SIG-M5 (cell line): ENCODE measurements around the gene MAP3K19.
"Not testable (repeated sequence)": the region's sequence is repeated elsewhere in the genome, so short reads cannot be mapped to it uniquely, and the experiment has no call there.

Source experiments
- DNase-seq: peaks from one replicate; lab custom pipeline; 2025; lab: John Stamatoyannopoulos, UW

The MAP3K19 gene, protein sequence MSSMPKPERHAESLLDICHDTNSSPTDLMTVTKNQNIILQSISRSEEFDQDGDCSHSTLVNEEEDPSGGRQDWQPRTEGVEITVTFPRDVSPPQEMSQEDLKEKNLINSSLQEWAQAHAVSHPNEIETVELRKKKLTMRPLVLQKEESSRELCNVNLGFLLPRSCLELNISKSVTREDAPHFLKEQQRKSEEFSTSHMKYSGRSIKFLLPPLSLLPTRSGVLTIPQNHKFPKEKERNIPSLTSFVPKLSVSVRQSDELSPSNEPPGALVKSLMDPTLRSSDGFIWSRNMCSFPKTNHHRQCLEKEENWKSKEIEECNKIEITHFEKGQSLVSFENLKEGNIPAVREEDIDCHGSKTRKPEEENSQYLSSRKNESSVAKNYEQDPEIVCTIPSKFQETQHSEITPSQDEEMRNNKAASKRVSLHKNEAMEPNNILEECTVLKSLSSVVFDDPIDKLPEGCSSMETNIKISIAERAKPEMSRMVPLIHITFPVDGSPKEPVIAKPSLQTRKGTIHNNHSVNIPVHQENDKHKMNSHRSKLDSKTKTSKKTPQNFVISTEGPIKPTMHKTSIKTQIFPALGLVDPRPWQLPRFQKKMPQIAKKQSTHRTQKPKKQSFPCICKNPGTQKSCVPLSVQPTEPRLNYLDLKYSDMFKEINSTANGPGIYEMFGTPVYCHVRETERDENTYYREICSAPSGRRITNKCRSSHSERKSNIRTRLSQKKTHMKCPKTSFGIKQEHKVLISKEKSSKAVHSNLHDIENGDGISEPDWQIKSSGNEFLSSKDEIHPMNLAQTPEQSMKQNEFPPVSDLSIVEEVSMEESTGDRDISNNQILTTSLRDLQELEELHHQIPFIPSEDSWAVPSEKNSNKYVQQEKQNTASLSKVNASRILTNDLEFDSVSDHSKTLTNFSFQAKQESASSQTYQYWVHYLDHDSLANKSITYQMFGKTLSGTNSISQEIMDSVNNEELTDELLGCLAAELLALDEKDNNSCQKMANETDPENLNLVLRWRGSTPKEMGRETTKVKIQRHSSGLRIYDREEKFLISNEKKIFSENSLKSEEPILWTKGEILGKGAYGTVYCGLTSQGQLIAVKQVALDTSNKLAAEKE (N-terminal part only)

GRCh38 chr2:135047300-135047699, at the start of gene MAP3K19:
Gene MAP3K19 (minus strand): TSS chr2:135047447. CDS start chr2:135024647, 22,800 bp downstream.
- DNase-seq = no peak

DNA sequence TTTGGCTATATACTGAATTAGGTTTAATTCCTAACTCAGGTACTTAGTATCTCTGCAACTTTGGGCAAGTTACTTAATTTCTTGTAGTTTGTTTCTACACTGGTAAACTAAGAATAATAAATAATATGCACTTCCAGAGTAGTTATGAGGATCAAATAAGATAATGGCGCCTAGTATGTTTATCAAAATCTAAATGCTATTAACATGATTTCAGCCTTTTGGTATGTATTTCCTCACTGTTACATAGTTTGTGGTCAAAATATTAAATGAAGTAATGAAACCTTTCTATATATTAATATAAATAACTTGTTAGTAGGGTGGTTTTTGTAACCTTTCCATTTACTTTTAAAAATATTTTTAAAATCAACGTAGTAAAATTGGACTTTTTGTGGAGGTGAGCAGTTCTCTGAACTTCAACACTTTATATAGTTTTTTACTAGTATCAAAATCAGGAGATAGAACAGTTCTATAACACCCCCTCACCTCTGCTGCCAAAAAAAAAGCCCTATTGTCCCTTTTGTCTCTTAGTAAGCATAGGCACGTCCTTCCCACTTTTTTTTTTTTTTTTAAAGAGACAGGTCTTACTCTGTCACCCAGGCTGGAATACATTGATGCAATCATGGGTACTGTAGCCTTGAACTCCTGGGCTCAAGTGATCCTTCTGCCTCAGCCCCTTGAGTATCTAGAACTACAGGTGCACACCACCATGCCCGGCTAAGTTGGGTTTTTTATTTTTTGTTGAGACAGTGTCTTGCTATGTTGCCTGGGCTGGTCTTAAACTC, 49.6 kb upstream of the MAP3K19 start:
- DNase-seq = no peak

DNA sequence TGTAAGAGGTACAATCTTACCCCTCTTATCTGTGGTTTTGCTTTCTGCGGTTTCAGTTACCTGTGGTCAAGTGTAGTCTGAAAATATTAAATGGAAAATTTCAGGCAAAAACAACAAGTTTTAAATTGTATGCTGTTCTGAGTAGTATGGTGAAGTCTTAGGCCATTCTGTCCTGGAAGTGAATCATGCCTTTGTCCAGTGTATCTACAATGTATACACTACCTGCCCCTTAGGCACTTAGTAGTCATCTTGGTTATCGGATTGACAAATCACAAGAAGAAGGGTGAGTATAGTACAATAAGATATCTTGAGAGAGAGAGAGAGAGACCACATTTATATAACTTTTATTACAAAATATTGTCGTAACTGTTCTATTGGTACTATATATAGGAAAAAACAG, 48.3 kb upstream of the MAP3K19 start:
- DNase-seq = no peak

DNA sequence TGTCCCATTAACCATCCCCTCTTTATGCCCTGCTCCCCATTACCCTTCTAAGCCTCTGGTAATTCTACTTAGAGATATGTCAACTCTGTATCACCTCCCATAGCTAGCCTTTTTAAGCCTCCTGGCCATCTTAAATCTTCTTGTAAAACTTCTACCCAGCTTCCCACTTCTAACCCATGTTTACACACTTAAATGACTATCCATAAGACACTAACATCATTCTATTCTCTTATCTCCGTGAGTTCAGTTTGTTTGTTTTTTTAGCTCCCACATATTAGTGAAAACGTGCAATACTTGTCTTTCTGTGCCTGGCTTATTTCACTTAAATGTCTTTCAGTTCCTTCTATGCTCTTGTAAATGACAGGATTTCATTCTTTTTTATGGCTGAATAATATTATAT, 47.3 kb upstream of the MAP3K19 start:
- no peak for DNase-seq

DNA sequence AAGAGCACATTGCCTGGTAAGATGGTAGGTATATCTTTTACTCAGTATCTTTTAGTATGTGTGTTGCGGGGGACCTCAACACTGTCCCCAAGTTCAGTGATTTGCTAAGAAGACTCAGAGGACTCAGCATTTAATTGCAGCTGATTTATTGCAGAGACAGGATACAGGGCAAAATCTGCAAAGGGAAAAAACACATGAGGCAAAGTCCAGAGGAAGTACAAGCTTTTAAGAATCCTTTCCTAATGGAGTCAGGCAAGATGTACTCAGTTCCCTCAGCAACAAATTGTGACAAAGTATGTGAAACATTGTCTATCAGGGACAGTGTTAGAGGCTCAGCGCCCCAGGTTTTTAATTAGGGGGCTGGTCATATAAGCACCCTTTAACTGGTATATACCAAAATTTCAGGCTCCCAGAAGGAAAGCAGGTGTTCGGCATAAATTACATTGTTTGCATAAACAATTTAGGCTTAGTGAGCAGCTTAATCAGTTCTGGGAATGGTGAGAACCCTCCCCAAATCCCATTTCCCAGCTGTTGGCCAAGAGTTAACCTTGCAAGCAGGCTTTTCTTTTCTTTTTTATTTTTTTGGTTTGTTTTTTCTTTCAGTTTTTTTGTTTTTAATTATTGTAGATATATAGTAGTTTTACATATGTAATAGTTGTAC, 46.6 kb upstream of the MAP3K19 start:
- DNase-seq = no peak

GRCh38 chr2:135093193-135093592, 45.9 kb upstream of the MAP3K19 start:
- DNase-seq = no peak

DNA sequence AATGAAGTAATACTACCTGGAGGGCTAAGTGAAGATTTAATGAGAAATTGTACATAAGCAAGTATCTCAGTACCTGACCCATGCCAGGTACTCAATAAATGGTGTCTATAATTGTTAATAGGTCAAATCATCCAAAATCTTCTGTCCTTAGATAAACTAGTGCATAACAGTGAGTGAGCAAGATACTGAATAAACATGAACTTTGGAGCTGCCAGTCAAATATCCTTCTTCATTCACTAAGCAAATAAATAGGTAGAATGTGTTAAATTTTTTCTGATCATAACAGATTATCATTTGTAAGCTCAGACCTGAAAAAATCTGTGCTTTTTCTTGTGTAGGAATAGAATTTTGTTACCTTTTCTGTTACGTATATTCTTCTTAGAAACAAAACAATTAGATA, 44.4 kb upstream of the MAP3K19 start:
- DNase-seq = no peak

GRCh38 chr2:135089597-135089996, 42.4 kb upstream of the MAP3K19 start:
- not testable (repeated sequence) for DNase-seq

DNA sequence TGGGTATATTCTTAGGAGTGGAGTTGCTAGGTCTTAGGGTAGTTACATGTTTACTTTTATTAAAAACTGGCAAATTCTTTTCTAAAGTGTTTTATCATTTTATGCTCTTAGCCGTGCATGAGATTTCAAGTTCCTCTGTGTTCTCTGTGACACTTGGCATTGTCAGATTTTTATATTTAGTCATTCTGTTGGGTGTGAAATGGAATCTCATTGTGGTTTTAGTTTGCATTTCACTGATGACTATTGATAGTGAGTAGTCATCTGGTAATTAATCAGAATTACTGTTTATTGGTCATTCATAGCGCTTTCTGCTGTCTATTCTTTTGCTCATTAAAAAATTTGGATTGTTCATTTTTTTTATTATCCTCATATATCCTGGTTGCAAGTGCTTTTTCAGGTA, 39.0 kb upstream of the MAP3K19 start:
- DNase-seq = no peak

GRCh38 chr2:135078417-135078816, 31.2 kb upstream of the MAP3K19 start:
- no peak for DNase-seq

DNA sequence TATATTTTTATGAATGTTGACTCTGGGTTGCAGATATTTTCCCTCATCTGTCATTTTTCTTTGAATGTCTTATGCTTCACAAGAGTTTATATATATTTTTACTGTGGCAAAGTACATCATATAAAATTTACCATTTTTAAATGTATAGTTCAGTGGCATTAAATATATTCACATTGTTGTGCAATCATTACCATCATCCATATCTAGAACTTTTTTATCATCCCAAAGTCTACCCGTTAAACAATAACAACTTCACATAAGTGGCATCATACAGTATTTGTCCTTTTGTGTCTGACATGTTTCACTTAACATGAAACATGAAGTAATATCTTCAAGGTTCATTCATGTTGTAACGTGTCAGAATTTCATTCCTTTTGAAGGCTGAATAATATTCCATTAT, 29.3 kb upstream of the MAP3K19 start:
- no peak for DNase-seq

DNA sequence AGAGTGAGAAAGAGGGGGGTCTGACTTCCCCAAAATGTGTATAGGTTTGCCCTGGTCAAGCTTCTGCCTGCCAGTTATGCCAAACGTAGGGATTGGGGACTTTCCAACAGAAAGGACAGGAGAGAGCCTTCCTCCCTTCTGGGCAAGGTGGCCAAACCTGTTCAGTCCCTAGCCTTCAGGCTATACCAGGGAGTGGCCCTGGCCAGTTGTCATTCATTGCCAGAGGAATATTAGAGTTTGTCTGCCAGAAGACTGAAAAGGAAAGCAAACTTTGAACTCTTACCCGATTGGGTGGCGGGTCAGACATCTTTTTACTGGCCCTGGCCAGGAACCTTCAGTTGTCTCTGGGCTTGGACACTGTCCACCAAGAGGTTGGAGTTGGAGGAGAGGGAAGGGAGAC, 27.0 kb upstream of the MAP3K19 start:
- no peak for DNase-seq

DNA sequence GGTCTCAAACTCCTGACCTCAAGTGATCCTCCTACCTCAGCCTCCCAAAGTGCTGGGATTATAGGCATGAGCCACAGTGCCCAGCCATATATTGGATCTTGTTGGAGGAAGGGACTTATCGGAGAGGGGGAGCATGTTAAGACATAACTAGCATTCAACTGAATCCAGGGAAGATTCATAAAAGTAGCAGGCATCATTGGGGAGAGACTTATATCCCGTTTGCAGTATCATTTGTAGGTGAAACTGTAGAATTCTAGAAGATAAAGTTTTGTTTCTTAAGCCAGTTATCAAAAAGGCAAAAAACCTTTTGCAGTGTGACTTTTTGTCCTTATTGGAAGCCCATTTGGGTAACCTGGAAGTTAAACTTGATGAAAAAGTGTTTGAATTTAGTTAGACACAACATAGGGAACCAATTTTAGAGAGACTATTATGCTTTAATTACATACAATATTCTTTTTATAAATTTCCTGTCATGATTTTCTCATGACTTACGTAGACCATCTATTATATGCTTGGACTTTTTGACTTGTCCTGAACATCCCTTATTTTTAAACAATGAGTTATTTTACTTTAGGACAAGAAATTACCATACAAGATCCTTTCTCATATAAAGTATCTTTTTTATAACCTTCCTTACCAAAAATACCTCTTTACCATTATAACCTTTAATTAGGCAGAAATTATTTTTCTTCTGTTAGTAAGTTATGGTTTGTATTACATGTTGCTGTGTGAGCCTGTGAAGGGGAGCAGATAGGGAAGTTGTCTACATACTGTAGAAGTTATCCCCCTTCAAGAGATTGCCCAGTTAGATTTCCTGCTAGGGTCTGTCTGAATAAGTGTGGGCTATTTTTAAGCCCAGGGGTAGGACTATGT, 25.1 kb upstream of the MAP3K19 start:
- no peak for DNase-seq

DNA sequence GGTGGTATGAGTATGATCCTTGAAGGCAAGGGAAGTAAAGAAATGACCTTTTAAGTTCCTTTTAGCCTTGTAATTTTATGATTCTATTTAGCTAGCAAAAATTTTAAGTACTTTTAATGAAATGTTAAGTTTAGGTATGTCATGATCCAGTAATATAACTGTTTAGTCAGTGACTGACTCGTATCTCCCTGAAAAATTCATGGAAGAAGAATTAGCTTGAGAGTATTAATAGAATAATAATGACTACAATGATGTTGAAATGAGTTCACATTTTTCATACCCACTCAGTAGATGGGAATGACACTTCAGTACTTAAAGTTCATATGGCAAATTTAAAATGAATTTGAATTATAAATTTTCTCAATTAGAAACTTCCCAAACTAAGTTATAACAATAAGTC, 19.5 kb upstream of the MAP3K19 start:
- no peak for DNase-seq

DNA sequence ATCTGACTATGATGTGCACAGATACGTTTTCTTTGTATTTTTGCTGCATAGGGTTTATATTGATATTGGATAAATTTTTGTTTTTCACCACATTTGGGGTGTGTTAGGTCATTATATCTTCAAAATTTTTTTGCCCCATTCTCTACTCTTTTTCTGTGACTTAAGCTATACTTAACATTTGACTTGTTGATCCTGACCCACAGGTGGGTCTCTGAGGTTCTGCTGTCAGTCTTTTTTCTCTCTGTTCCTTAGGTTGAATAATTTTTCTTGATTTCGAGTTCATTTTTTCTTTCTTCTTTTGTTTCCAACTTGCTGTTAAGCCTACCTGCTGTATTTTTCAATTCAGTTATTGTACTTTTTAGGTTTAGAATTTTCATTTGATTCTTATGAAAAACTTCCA, 16.9 kb upstream of the MAP3K19 start:
- DNase-seq = no peak

DNA sequence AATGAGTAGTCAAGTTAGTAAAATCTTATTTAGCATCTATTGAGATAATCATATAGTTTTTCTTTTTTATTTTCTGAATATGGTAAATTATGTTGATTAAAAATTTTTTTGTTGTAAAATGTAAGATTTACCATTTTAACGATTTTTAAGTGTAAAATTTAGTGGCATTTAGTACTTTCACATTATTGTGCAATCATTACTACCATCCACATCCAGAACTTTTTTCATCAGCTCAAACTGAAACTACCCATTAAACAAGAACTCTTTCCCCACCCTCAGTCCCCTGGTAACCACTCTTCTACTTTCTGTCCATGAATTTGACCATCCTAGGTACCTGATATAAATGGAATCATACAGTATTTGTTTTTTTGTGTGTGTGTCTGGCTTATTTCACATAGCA, 16.0 kb upstream of the MAP3K19 start:
- DNase-seq = no peak

GRCh38 chr2:135059577-135059976, 12.3 kb upstream of the MAP3K19 start:
- no peak for DNase-seq

DNA sequence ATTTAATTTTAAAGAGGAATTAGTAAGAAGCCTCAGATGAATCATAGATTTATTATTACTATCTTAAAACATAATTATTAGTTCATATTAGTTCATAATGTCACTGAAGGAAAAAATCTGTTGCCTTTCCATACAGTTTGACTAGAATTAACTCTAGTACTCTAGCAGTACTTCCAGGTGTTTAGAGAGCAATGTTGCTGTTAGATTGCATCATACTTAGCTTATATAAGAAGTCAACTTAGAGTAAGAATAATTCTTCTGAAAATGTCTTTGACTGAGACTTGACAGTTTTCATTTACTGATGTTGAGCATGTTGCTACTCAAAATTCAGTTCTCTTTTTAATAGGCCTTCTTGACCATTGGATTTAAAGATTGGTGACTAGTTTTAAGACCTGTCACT, 9.5 kb upstream of the MAP3K19 start:
- DNase-seq = no peak

- DNase-seq = no peak
Observed at GRCh38 chr2:135055182-135055786, 8.0 kb upstream of the MAP3K19 start.

GRCh38 chr2:135052997-135053474, 5.8 kb upstream of the MAP3K19 start:
- no peak for DNase-seq
